Liver (tissue), 9 donors: ENCODE results near the gene HECTD2. TPM values are rescaled to one million over a fixed set of nuclear protein-coding genes. Genes with fewer than 3 reads are reported as not detected.

Experiments
- DNase-seq: peaks from one replicate; pipeline ENCODE4 v3.0.0-alpha.2; 2017; ENCODE audit warnings: low spot score
- H3K27ac ChIP-seq, 2 donors: one replicate each; pipeline ENCODE4 v1.7.0; 2013; ENCODE audit warnings: inconsistent platforms in 2 of 2, low read length in 2 of 2, control low read depth in 1 of 2, low read depth in 1 of 2, mild to moderate bottlenecking in 1 of 2
- H3K27me3 ChIP-seq, 4 donors: one replicate each; pipeline versions ENCODE4 v1.6.1 to v1.7.0; 2013; ENCODE audit warnings: low read length in 3 of 4, inconsistent platforms in 1 of 4, mild to moderate bottlenecking in 1 of 4, moderate library complexity in 1 of 4; ENCODE audit not compliant: control insufficient read depth in 4 of 4, insufficient read depth in 4 of 4
- H3K36me3 ChIP-seq, 4 donors: one replicate each; pipeline versions ENCODE4 v1.6.1 to v1.7.0; 2013; ENCODE audit warnings: low read length in 3 of 4, mild to moderate bottlenecking in 3 of 4, low read depth in 1 of 4, moderate library complexity in 1 of 4; ENCODE audit not compliant: control insufficient read depth in 4 of 4, insufficient read depth in 3 of 4
- H3K4me1 ChIP-seq, 4 donors: one replicate each; pipeline versions ENCODE4 v1.6.1 to v1.7.0; 2013; ENCODE audit warnings: low read length in 3 of 4, mild to moderate bottlenecking in 3 of 4, moderate library complexity in 1 of 4; ENCODE audit not compliant: control insufficient read depth in 4 of 4, insufficient read depth in 4 of 4
- H3K4me3 ChIP-seq, 3 donors: one replicate each; pipeline versions ENCODE4 v1.6.1 to v1.7.0; 2013; ENCODE audit warnings: low read length in 3 of 3, control low read depth in 1 of 3, low read depth in 1 of 3, mild to moderate bottlenecking in 1 of 3
- H3K9ac ChIP-seq, 2 donors: one replicate each; pipeline ENCODE4 v1.7.0; 2013; ENCODE audit warnings: low read length in 2 of 2, mild to moderate bottlenecking in 2 of 2, moderate library complexity in 2 of 2, control low read depth in 1 of 2, low read depth in 1 of 2
- H3K9me3 ChIP-seq, 4 donors: one replicate each; pipeline versions ENCODE4 v1.6.1 to v1.7.0; 2013; ENCODE audit warnings: low read length in 3 of 4; ENCODE audit not compliant: control insufficient read depth in 4 of 4
- EGR1 ChIP-seq, 2 donors: IDR thresholded peaks; 2 replicates each; pipeline ENCODE4 v1.6.1; 2016 to 2018; ENCODE audit warnings: antibody characterized with exemption in 2 of 2, low read depth in 2 of 2
- FOXA2 ChIP-seq: IDR thresholded peaks from 2 replicates; pipeline ENCODE4 v1.6.1; 2016; ENCODE audit warnings: antibody characterized with exemption
- GABPA ChIP-seq, 2 donors: IDR thresholded peaks in 1 of 2; conservative IDR thresholded peaks in 1 of 2; 2 replicates each; pipeline ENCODE4 v1.6.1; 2016; ENCODE audit warnings: antibody characterized with exemption in 2 of 2, mild to moderate bottlenecking in 1 of 2, moderate library complexity in 1 of 2
- HNF4A ChIP-seq, 2 donors: conservative IDR thresholded peaks; 2 replicates each; pipeline ENCODE4 v1.6.1; 2016; ENCODE audit warnings: antibody characterized with exemption in 2 of 2, mild to moderate bottlenecking in 2 of 2
- HNF4G ChIP-seq: IDR thresholded peaks from 2 replicates; pipeline ENCODE4 v1.6.1; 2016; ENCODE audit warnings: antibody characterized with exemption
- JUND ChIP-seq, 2 donors: IDR thresholded peaks; 2 replicates each; pipeline ENCODE4 v1.6.1; 2016; ENCODE audit warnings: antibody characterized with exemption in 2 of 2
- MAX ChIP-seq: IDR thresholded peaks from 2 replicates; pipeline ENCODE4 v1.6.1; 2016; ENCODE audit warnings: antibody characterized with exemption
- NR2F2 ChIP-seq: IDR thresholded peaks from 2 replicates; pipeline ENCODE4 v1.6.1; 2016; ENCODE audit warnings: antibody characterized with exemption
- RAD21 ChIP-seq, 2 donors: IDR thresholded peaks; 2 replicates each; pipeline ENCODE4 v1.6.1; 2016; ENCODE audit warnings: antibody characterized with exemption in 2 of 2, mild to moderate bottlenecking in 2 of 2
- REST ChIP-seq: IDR thresholded peaks from 2 replicates; pipeline ENCODE4 v1.6.1; 2016; ENCODE audit warnings: antibody characterized with exemption, mild to moderate bottlenecking
- RXRA ChIP-seq, 2 donors: IDR thresholded peaks; 2 replicates each; pipeline ENCODE4 v1.6.1; 2017 to 2018; ENCODE audit warnings: antibody characterized with exemption in 2 of 2, mild to moderate bottlenecking in 1 of 2
- SP1 ChIP-seq: IDR thresholded peaks from 2 replicates; pipeline ENCODE4 v1.6.1; 2018; ENCODE audit warnings: antibody characterized with exemption, mild to moderate bottlenecking
- TAF1 ChIP-seq: conservative IDR thresholded peaks from 2 replicates; pipeline ENCODE4 v1.6.1; 2016; ENCODE audit warnings: antibody characterized with exemption, mild to moderate bottlenecking
- YY1 ChIP-seq: IDR thresholded peaks from 2 replicates; pipeline ENCODE4 v1.6.1; 2016; ENCODE audit warnings: antibody characterized with exemption, mild to moderate bottlenecking
- ZBTB33 ChIP-seq: IDR thresholded peaks from 2 replicates; pipeline ENCODE4 v1.6.1; 2016; ENCODE audit warnings: antibody characterized with exemption
- WGBS: extraction: QIAGEN DNeasy Blood & Tissue Kit; methylation state at CpG from one replicate; pipeline ENCODE4 v1.1.7; 2013; 5-methylcytosine and 5-hydroxymethylcytosine counted together
- polyA plus RNA-seq, 2 donors: library from polyadenylated mRNA; stranded (reverse) in 1 of 2; unstranded in 1 of 2; fragments of 200-250 nt in 1 of 2; fragments of >200 nt in 1 of 2; fragmentation: Nextera tagmentation in 1 of 2; extraction: Ambion mirVana in 1 of 2; gene quantifications; one replicate each; pipeline versions ENCODE4 v1.2.1 to v1.2.3, GENCODE V29; 2013 to 2015
- total RNA-seq, 2 donors: library from RNA; depleted of rRNA; stranded (reverse); fragments of >200 nt; gene quantifications; one replicate each; pipeline ENCODE4 v1.2.3, GENCODE V29; 2014
- donor health status: healthy.
- donor health status: healthy.
- donor health status: healthy.
- donor health status: healthy.
- donor health status: healthy.

HECTD2 gene
- total and polyA plus RNA-seq, 4 donors = 1.0 to 5.0 (median 3.2) TPM

- TF ChIP-seq REST (no peak), RXRA (IDR thresholded peaks at IDR 0.05) (no peak), HNF4A (conservative IDR thresholded peaks at IDR 0.05) (no peak)
Measured at GRCh38 chr10:91545384-91545783, 135.2 kb downstream of the HECTD2 start (continued).

- 93% methylated on average over 3 of the region's 3 CpGs for WGBS
- DNase-seq = no peak
- no peak for TF ChIP-seq NR2F2
- no peak for TF ChIP-seq ZBTB33
- no peak for TF ChIP-seq HNF4A (conservative IDR thresholded peaks at IDR 0.05)
- TF ChIP-seq RAD21 (IDR thresholded peaks at IDR 0.05) = no peak
- no peak for TF ChIP-seq HNF4G
- no peak for TF ChIP-seq MAX
- TF ChIP-seq TAF1 = no peak
- TF ChIP-seq EGR1 (IDR thresholded peaks at IDR 0.05; ENCODE audit: low read depth in 2 of 2) = no peak
- no peak for TF ChIP-seq GABPA (IDR thresholded peaks at IDR 0.05 in 1 of 2, conservative IDR thresholded peaks at IDR 0.05 in 1 of 2)
- no peak for TF ChIP-seq JUND (IDR thresholded peaks at IDR 0.05)
- no peak for TF ChIP-seq FOXA2
- no peak for TF ChIP-seq REST
- TF ChIP-seq YY1 = no peak
- no peak for TF ChIP-seq SP1
- no peak overlapping the region for H3K27ac ChIP-seq
- no peak overlapping the region for H3K4me3 ChIP-seq
- no peaks in the 10 kb centered on the region for H3K9me3 ChIP-seq
- no peaks in the 10 kb centered on the region for H3K27me3 ChIP-seq
- no peaks in the 10 kb centered on the region for H3K36me3 ChIP-seq
- no peak overlapping the region for H3K9ac ChIP-seq
- peaks cover 0 to 6% (median 0%) of the 10 kb centered on the region in 4 donors for H3K4me1 ChIP-seq
Measured at GRCh38 chr10:91545838-91546237, 135.7 kb downstream of the HECTD2 start.
